Measurements from ENCODE around the gene ABHD15. TPM values are rescaled to one million over a fixed set of nuclear protein-coding genes. Genes with fewer than 3 reads are reported as not detected.

ABHD15 gene
- total and polyA plus RNA-seq, 9 of the 15 experiments (the other 6 are each of a cell fraction or from before 2014, with no cell fraction given), result 0.85 to 4.2 (median 2.1) TPM

GRCh38 chr17:29568331-29569244, 1.8 kb upstream of the ABHD15 start, which contains the start of gene TP53I13 (continued):
- TF ChIP-seq ATF2 (CRISPR knock-in tag; IDR thresholded peaks at IDR 0.05), result no peak
- 0 out of 2 replicates have a peak, but pooled peaks have one; percentile 33 for TF ChIP-seq ETV1 (tag; conservative IDR thresholded peaks at IDR 0.05; ENCODE audit: low read depth)
- 0 out of 2 replicates have a peak, but pooled peaks have one; percentile 25 for TF ChIP-seq JUN (IDR thresholded peaks at IDR 0.05; ENCODE audit: borderline replicate concordance, low read depth, low read length)
- no peak for TF ChIP-seq JUN (CRISPR knock-in tag; IDR thresholded peaks at IDR 0.05; ENCODE audit: borderline replicate concordance)
- TF ChIP-seq SAP30 (IDR thresholded peaks at IDR 0.05; ENCODE audit: borderline replicate concordance, insufficient read depth, low read depth, low read length, poor library complexity, severe bottlenecking), result peak; percentile 26
- TF ChIP-seq ZNF639 (CRISPR knock-in tag; conservative IDR thresholded peaks at IDR 0.05 in 1 of 2, IDR thresholded peaks at IDR 0.05 in 1 of 2), result peak in 1 of 2 experiments; percentile 66; a peak in 1 of 4 replicates
- TF ChIP-seq SUPT5H (IDR thresholded peaks at IDR 0.05), result peak; percentile 79; the same call in 1 of the 2 replicates
- peak in 1 of 3 experiments; percentile 64; a peak in 2 of 6 replicates for TF ChIP-seq ZBTB11 (CRISPR knock-in tag; IDR thresholded peaks at IDR 0.05)
- TF ChIP-seq RUNX1 (IDR thresholded peaks at IDR 0.05; ENCODE audit: low read depth), result no peak
- peak in 1 of 3 experiments; percentile 44 for TF ChIP-seq YY1 (IDR thresholded peaks at IDR 0.05; ENCODE audit: borderline replicate concordance in 1 of 3, control insufficient read depth in 1 of 3, extremely low read depth in 1 of 3, insufficient read depth in 3 of 3, insufficient read length in 1 of 3, insufficient replicate concordance in 2 of 3, low read depth in 1 of 3, low read length in 2 of 3)
- peak; percentile 44 for TF ChIP-seq POLR2B (IDR thresholded peaks at IDR 0.05; ENCODE audit: low read depth, partially characterized antibody)
- 0 out of 2 replicates have a peak, but pooled peaks have one; percentile 41 for TF ChIP-seq HMGXB4 (CRISPR knock-in tag; IDR thresholded peaks at IDR 0.05)
- no peak for TF ChIP-seq TEAD4 (IDR thresholded peaks at IDR 0.05; ENCODE audit: low read length)
- no peak for TF ChIP-seq TEAD4 (CRISPR knock-in tag; IDR thresholded peaks at IDR 0.05; ENCODE audit: borderline replicate concordance)
- peak; percentile 83 for TF ChIP-seq POLR2G (IDR thresholded peaks at IDR 0.05; ENCODE audit: low read depth, low read length)
